NB4 (cell line): ENCODE data around the gene ASCC2.

Source experiments
- DNase-seq: peaks from one replicate; pipeline ENCODE4 v3.0.0; 2010; ENCODE audit warnings: low read depth
- H3K4me3 ChIP-seq: one replicate; pipeline ENCODE4 v1.5.1; 2011; ENCODE audit warnings: mild to moderate bottlenecking, low read depth, low read length, moderate library complexity
- CTCF ChIP-seq: IDR thresholded peaks from one replicate; pipeline ENCODE4 v1.5.1; 2012; ENCODE audit warnings: low read depth, low read length
- MAX ChIP-seq: IDR thresholded peaks from 2 replicates; pipeline ENCODE4 v1.6.1; 2011; ENCODE audit warnings: low read depth, low read length
- MYC ChIP-seq: IDR thresholded peaks from 2 replicates; pipeline ENCODE4 v1.6.1; 2011; ENCODE audit warnings: low read depth, low read length
- POLR2A ChIP-seq: IDR thresholded peaks from 2 replicates; pipeline ENCODE4 v1.6.1; 2011; ENCODE audit warnings: mild to moderate bottlenecking; ENCODE audit not compliant: insufficient read length; ENCODE audit errors: extremely low read depth

The ASCC2 gene

GRCh38 chr22:29750029-29750428 lies 88.0 kb downstream of the ASCC2 start:
- no peak for DNase-seq
- TF ChIP-seq POLR2A (no peak), MYC (no peak), CTCF (no peak), MAX (no peak)
- no peak overlapping the region for H3K4me3 ChIP-seq

- H3K4me3 ChIP-seq = no peak overlapping the region
- TF ChIP-seq MAX (no peak), POLR2A (no peak), CTCF (no peak), MYC (no peak)
- DNase-seq = no peak
Observed at GRCh38 chr22:29748248-29748893, 89.7 kb downstream of the ASCC2 start.

GRCh38 chr22:29747832-29748231 lies 90.2 kb downstream of the ASCC2 start:
- no peak overlapping the region for H3K4me3 ChIP-seq
- DNase-seq = no peak
- TF ChIP-seq MYC (no peak), MAX (no peak)

- DNase-seq = no peak
- H3K4me3 ChIP-seq = no peak overlapping the region
Observed at GRCh38 chr22:29744902-29745301, 93.2 kb downstream of the ASCC2 start.

DNA sequence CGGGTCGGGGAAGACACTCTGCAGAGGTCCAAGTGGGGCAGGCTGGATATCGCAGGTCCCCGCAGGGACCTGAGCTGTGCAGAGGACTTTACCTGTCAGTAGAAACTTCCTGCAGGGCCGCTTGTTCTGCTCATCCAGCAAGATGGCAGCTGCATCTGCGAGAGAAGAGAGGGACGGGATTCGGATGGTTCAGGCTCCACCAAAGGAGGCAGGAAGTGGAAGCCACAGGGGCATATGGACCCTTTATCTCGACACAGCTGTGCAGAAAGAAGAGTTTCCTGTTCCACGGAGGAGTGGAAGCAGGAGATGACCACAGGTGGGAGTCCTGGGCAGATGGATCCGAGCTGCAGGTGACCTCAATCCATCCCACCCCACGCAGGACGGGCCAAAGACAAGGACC lies 95.7 kb downstream of the ASCC2 start:
- no peak for DNase-seq
- H3K4me3 ChIP-seq = no peak overlapping the region
- TF ChIP-seq MAX (no peak), MYC (no peak), CTCF (no peak), POLR2A (no peak)

More at GRCh38 chr22:29744902-29745301, 93.2 kb downstream of the ASCC2 start:
- TF ChIP-seq MYC (no peak), MAX (no peak), POLR2A (no peak), CTCF (no peak)

- no peak for DNase-seq
- TF ChIP-seq POLR2A (no peak), CTCF (no peak), MYC (no peak), MAX (no peak)
- H3K4me3 ChIP-seq = no peak overlapping the region
Observed at GRCh38 chr22:29741926-29742325, 96.1 kb downstream of the ASCC2 start.
